H1 (cell line): ENCODE results near the gene NDUFAF7.

ENCODE experiments used
- EZH2 ChIP-seq: fragments of 200-600 bp; sonication (generic); IDR thresholded peaks from 2 replicates; pipeline ENCODE4 v1.7.1; 2012; ENCODE audit warnings: low read depth, mild to moderate bottlenecking, moderate library complexity, low read length, inconsistent platforms; ENCODE audit not compliant: severe bottlenecking
- POLR2AphosphoS5 ChIP-seq: IDR thresholded peaks from 2 replicates; pipeline ENCODE4 v1.6.1; 2011; ENCODE audit warnings: low read depth, low read length
- SIRT6 ChIP-seq: IDR thresholded peaks from one replicate; pipeline ENCODE4 v1.7.1; 2012; ENCODE audit warnings: low read length, inconsistent platforms
- SP1 ChIP-seq: IDR thresholded peaks from 2 replicates; pipeline ENCODE4 v1.6.1; 2011; ENCODE audit warnings: low read depth, low read length
- ZNF274 ChIP-seq: IDR thresholded peaks from 2 replicates; pipeline ENCODE4 v1.7.0; 2012; ENCODE audit warnings: low read length, borderline replicate concordance; ENCODE audit errors: extremely low read depth
- TF ChIP-seq, protein P1 (sequence below), 3 experiments: IDR thresholded peaks; 1 replicate in 2 of 3; 2 replicates in 1 of 3; pipeline versions ENCODE4 v1.5.1 to v1.6.1; 2011; ENCODE audit warnings: low read length in 3 of 3, mild to moderate bottlenecking in 3 of 3, inconsistent platforms in 2 of 3, low read depth in 1 of 3, moderate library complexity in 1 of 3; ENCODE audit not compliant: insufficient read depth in 1 of 3; ENCODE audit errors: control extremely low read depth in 1 of 3
- TF ChIP-seq, protein P2 (sequence below): IDR thresholded peaks from 2 replicates; pipeline ENCODE4 v1.6.1; 2011; ENCODE audit warnings: low read length, improper control_type of control experiment

DNA sequence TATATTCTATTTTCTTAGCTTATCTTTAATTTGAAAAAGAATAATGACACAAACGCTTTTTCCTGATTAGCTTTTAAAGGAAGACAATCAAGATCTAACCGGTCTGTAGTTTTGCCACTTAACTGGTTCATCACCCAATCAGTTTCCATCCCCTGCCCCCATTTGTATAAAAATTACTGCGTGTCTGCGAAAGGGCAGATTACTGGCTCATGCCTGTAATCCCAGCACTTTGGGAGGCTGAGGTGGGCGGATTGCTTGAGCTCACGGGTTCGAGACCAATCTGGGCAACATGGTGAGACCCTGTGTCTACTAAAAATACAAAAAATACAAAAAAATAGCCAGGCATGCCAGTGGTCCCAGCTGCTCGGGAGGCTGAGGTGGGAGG, 32.8 kb upstream of the NDUFAF7 start:
- TF ChIP-seq, protein P1, sequence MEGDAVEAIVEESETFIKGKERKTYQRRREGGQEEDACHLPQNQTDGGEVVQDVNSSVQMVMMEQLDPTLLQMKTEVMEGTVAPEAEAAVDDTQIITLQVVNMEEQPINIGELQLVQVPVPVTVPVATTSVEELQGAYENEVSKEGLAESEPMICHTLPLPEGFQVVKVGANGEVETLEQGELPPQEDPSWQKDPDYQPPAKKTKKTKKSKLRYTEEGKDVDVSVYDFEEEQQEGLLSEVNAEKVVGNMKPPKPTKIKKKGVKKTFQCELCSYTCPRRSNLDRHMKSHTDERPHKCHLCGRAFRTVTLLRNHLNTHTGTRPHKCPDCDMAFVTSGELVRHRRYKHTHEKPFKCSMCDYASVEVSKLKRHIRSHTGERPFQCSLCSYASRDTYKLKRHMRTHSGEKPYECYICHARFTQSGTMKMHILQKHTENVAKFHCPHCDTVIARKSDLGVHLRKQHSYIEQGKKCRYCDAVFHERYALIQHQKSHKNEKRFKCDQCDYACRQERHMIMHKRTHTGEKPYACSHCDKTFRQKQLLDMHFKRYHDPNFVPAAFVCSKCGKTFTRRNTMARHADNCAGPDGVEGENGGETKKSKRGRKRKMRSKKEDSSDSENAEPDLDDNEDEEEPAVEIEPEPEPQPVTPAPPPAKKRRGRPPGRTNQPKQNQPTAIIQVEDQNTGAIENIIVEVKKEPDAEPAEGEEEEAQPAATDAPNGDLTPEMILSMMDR (IDR thresholded peaks at IDR 0.05; ENCODE audit: control extremely low read depth in 1 of 3, insufficient read depth in 1 of 3, low read depth in 1 of 3, low read length in 3 of 3): no peak
- TF ChIP-seq ZNF274 (no peak), POLR2AphosphoS5 (no peak), SIRT6 (no peak), SP1 (no peak), EZH2 (no peak)
- TF ChIP-seq, protein P2, sequence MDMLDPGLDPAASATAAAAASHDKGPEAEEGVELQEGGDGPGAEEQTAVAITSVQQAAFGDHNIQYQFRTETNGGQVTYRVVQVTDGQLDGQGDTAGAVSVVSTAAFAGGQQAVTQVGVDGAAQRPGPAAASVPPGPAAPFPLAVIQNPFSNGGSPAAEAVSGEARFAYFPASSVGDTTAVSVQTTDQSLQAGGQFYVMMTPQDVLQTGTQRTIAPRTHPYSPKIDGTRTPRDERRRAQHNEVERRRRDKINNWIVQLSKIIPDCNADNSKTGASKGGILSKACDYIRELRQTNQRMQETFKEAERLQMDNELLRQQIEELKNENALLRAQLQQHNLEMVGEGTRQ: no peak
